Transverse colon (tissue), 4 donors: ENCODE results near the gene COPZ1. TPM values are rescaled to one million over a fixed set of nuclear protein-coding genes. Genes with fewer than 3 reads are reported as not detected.

ENCODE experiments used
- DNase-seq: peaks from one replicate; pipeline ENCODE4 v3.0.0-alpha.2; 2019
- H3K27ac ChIP-seq, 4 donors: fragments of 200-600 bp; sonication (generic); 2 replicates each; pipeline ENCODE4 v1.5.1; 2016 to 2018; ENCODE audit warnings: inconsistent platforms in 4 of 4
- H3K27me3 ChIP-seq: fragments of 200-600 bp; sonication (generic); 2 replicates; pipeline ENCODE4 v1.5.1; 2017; ENCODE audit warnings: inconsistent platforms
- H3K36me3 ChIP-seq, 4 donors: fragments of 200-600 bp; sonication (generic); 2 replicates each; pipeline ENCODE4 v1.5.1; 2017 to 2019; ENCODE audit warnings: inconsistent platforms in 4 of 4
- H3K4me1 ChIP-seq, 4 donors: fragments of 200-600 bp; sonication (generic); 2 replicates each; pipeline ENCODE4 v1.5.1; 2017 to 2020; ENCODE audit warnings: inconsistent platforms in 4 of 4
- H3K4me3 ChIP-seq, 4 donors: fragments of 200-600 bp; sonication (generic); 1 replicate in 1 of 4; 2 replicates in 3 of 4; pipeline versions ENCODE4 v1.5.1 to v1.6.1; 2017 to 2019; ENCODE audit warnings: inconsistent platforms in 4 of 4
- H3K9me3 ChIP-seq, 2 donors: fragments of 200-600 bp; sonication (generic); 2 replicates each; pipeline ENCODE4 v1.5.1; 2017 to 2019; ENCODE audit warnings: inconsistent platforms in 2 of 2
- CTCF ChIP-seq, 5 experiments: fragments of 200-600 bp in 3 of 5; fragments of 450-650 bp in 2 of 5; sonication (generic) in 3 of 5; IDR thresholded peaks; 1 replicate in 2 of 5; 2 replicates in 3 of 5; pipeline ENCODE4 v1.5.1; 2016 to 2017; ENCODE audit warnings: antibody characterized with exemption in 5 of 5, inconsistent platforms in 3 of 5, mild to moderate bottlenecking in 2 of 5, moderate library complexity in 1 of 5
- EP300 ChIP-seq: sonication (generic); formaldehyde crosslinking; IDR thresholded peaks from one replicate; pipeline ENCODE4 v1.6.1; 2017; ENCODE audit warnings: antibody characterized with exemption, low read depth
- POLR2A ChIP-seq: fragments of 450-650 bp; IDR thresholded peaks from one replicate; pipeline ENCODE4 v1.6.1; 2016; ENCODE audit warnings: antibody characterized with exemption, mild to moderate bottlenecking, moderate library complexity
- POLR2AphosphoS5 ChIP-seq, 3 donors: sonication (generic); formaldehyde crosslinking; IDR thresholded peaks; one replicate each; pipeline ENCODE4 v1.6.1; 2016; ENCODE audit warnings: antibody characterized with exemption in 3 of 3
- WGBS, 2 donors: methylation state at CpG; one replicate each; pipeline ENCODE4 v1.1.5; 2018; ENCODE audit warnings: low coverage in 1 of 2; 5-methylcytosine and 5-hydroxymethylcytosine counted together
- in situ Hi-C, 4 donors: fragments of 200-750 bp; cut with MboI; loops; one replicate each; pipeline versions ENCODE4 v1.15.0 to v1.15.1; 2017; ENCODE audit warnings: low sequenced_read_pairs in 3 of 4, low pct_ligation_motif_present in 1 of 4, low pct_unique_long_range_greater_than_20kb in 1 of 4
- intact Hi-C: fragments of 100-400 bp; cut with DNase I; formaldehyde crosslinking; loops from one replicate; pipeline ENCODE4 v1.15.1; 2023; ENCODE audit warnings: low total_unique reads
- total RNA-seq, 4 donors: library from RNA; depleted of rRNA; stranded (reverse); fragments of >200 nt; gene quantifications; one replicate each; pipeline ENCODE4 v1.1.0, GENCODE V29; 2016

The COPZ1 gene
- total RNA-seq, 4 donors from 2014 or later, result 25.8 to 79.6 (median 63.6) TPM

GRCh38 chr12:54390176-54390667, 65.3 kb downstream of the COPZ1 start:
- no peak for DNase-seq
- H3K4me3 ChIP-seq, result no peak overlapping the region
- H3K4me1 ChIP-seq, result peaks cover 9 to 26% (median 12%) of the 10 kb centered on the region in 4 donors
- no peaks in the 10 kb centered on the region for H3K27me3 ChIP-seq
- H3K27ac ChIP-seq, result no peak overlapping the region
- no peaks in the 10 kb centered on the region for H3K9me3 ChIP-seq
- no peaks in the 10 kb centered on the region for H3K36me3 ChIP-seq
- in situ Hi-C loops, result no loop called here
- TF ChIP-seq CTCF (IDR thresholded peaks at IDR 0.05) (no peak), EP300 (no peak), POLR2AphosphoS5 (IDR thresholded peaks at IDR 0.05) (no peak), POLR2A (no peak)
- intact Hi-C loops, result no loop called here
- 65% methylated on average over 7 of the region's 7 CpGs; no CpG with 5 or more reads in 1 of the 2 donors for WGBS, 2 donors

- peak overlapping the region; percentile 21 to 46 (median 33) for H3K4me3 ChIP-seq
- no peaks in the 10 kb centered on the region for H3K27me3 ChIP-seq
- no peaks in the 10 kb centered on the region for H3K9me3 ChIP-seq
- peak overlapping the region; percentile 22 to 53 (median 36) for H3K27ac ChIP-seq
- TF ChIP-seq POLR2AphosphoS5 (IDR thresholded peaks at IDR 0.05) (no peak), POLR2A (no peak), EP300 (no peak), CTCF (IDR thresholded peaks at IDR 0.05) (no peak)
- DNase-seq, result peak; percentile 69
- in situ Hi-C loops, result no loop called here
- peaks cover 0 to 5% (median 2%) of the 10 kb centered on the region in 4 donors for H3K36me3 ChIP-seq
- peaks cover 5 to 19% (median 8%) of the 10 kb centered on the region in 4 donors for H3K4me1 ChIP-seq
- intact Hi-C loops, result no loop called here
- WGBS, 2 donors, result 18 to 30% methylated on average over 8 to 51 of the region's 51 CpGs
Measured at GRCh38 chr12:54390668-54391551, 66.0 kb downstream of the COPZ1 start.

- in situ Hi-C loops, result no loop called here
- intact Hi-C loops, result no loop called here
- peaks cover 5 to 18% (median 8%) of the 10 kb centered on the region in 4 donors for H3K4me1 ChIP-seq
- no peak overlapping the region for H3K4me3 ChIP-seq
- H3K9me3 ChIP-seq, result no peaks in the 10 kb centered on the region
- WGBS, 2 donors, result 53 to 84% methylated on average over 3 to 8 of the region's 8 CpGs
- DNase-seq, result no peak
- TF ChIP-seq EP300 (no peak), POLR2A (no peak), POLR2AphosphoS5 (IDR thresholded peaks at IDR 0.05) (no peak)
- no peaks in the 10 kb centered on the region for H3K27me3 ChIP-seq
- H3K27ac ChIP-seq, result peak overlapping the region in 1 of 4 donors; percentile 42
- peaks cover 0 to 18% (median 7%) of the 10 kb centered on the region in 4 donors for H3K36me3 ChIP-seq
Measured at GRCh38 chr12:54392485-54393206, 67.7 kb downstream of the COPZ1 start.

GRCh38 chr12:54393207-54393609, 68.3 kb downstream of the COPZ1 start:
- H3K9me3 ChIP-seq, result no peaks in the 10 kb centered on the region
- H3K27ac ChIP-seq, result peak overlapping the region in 1 of 4 donors; percentile 42
- H3K36me3 ChIP-seq, result peaks cover 0 to 23% (median 9%) of the 10 kb centered on the region in 4 donors
- in situ Hi-C loops, result no loop called here
- intact Hi-C loops, result no loop called here
- no peak for DNase-seq
- no peak overlapping the region for H3K4me3 ChIP-seq
- WGBS, 2 donors, result 68% methylated on average over 6 of the region's 6 CpGs; no CpG with 5 or more reads in 1 of the 2 donors
- peaks cover 5 to 15% (median 8%) of the 10 kb centered on the region in 4 donors for H3K4me1 ChIP-seq
- no peak for TF ChIP-seq CTCF (IDR thresholded peaks at IDR 0.05)
- H3K27me3 ChIP-seq, result no peaks in the 10 kb centered on the region
